ENCODE measurements around the gene DDX25.
"Not testable (repeated sequence)": the region's sequence is repeated elsewhere in the genome, so short reads cannot be mapped to it uniquely, and the experiment has no call there.

DDX25 gene

GRCh38 chr11:125903711-125904659, at the start of gene DDX25:
Gene DDX25, plus strand, starts transcription at chr11:125904508. Its CDS starts 10 bp downstream, at chr11:125904518.
- DNase-seq (ENCODE audit: low read depth) = no peak

GRCh38 chr11:125857670-125858069, 46.6 kb upstream of the DDX25 start:
- DNase-seq (ENCODE audit: low read depth) = not testable (repeated sequence)

DNA sequence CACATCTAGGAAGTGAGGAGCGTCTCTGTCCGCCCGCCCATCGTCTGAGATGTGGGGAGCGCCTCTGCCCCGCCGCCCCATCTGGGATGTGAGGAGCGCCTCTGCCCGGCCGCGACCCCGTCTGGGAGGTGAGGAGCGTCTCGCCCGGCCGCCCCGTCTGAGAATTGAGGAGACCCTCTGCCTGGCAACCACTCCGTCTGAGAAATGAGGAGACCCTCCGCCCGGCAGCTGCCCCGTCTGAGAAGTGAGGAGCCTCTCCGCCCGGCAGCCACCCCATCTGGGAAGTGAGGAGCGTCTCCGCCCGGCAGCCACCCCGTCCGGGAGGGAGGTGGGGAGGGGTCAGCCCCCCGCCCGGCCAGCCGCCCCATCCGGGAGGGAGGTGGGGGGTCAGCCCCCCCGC, 41.5 kb upstream of the DDX25 start:
- not testable (repeated sequence) for DNase-seq (ENCODE audit: low read depth)

GRCh38 chr11:125865354-125865753, 39.0 kb upstream of the DDX25 start:
- DNase-seq (ENCODE audit: low read depth) = not testable (repeated sequence)

DNA sequence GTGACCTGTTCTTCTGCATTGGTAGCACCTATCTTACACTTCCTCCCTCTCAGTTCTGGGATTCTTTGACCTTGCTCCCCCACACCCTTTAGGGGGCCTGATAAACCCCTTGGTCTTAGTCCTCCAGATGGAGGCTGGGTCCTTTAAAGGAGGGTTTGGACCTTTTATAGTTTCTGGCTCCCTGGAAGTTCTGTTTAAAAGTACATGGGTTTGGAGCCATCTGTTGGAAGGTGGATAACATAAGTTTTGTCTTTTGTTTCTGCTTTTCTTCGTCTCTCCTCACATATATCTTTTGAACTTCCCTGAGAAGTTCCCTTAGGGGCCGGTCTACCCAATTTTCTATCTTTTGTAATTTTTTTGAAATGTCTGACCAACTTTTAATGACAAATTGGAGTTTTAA, 34.8 kb upstream of the DDX25 start:
- DNase-seq (ENCODE audit: low read depth) = no peak

- no peak for DNase-seq (ENCODE audit: low read depth)
Measured at GRCh38 chr11:125871391-125872137, 32.7 kb upstream of the DDX25 start.

- DNase-seq (ENCODE audit: low read depth) = no peak
Measured at GRCh38 chr11:125872138-125872491, 32.2 kb upstream of the DDX25 start.

DNA sequence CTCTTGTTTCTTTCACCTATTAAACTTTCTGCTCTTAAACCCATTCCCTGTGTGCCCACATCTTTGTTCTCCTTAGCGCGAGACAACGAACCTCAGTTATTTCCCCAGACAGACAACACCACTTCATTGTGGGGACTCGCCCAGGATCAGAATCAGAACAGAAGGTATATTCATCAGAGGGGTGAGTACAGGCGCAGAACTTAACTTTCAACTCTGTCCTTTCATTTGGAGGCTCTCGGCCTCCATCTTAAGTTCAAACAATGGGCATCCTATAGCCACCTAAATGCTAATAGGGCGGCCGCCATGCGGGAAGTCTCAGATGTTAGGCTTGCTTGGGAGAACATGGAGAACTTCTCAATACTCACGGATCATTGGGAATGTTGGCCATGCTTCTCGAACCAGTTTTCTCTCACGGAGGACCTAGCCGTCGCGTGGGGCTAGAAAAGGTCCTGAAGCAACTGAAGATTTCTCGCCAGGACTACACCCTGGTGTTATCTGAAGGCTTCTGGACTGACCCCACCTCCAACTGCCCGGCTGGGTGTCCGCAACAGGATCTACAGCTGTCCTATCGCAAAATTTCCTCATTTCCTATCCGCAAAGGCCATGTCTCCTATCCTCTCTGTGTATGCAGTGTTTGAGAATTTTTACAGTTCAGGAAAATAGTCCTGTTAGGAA, 30.3 kb upstream of the DDX25 start:
- DNase-seq (ENCODE audit: low read depth) = no peak

DNA sequence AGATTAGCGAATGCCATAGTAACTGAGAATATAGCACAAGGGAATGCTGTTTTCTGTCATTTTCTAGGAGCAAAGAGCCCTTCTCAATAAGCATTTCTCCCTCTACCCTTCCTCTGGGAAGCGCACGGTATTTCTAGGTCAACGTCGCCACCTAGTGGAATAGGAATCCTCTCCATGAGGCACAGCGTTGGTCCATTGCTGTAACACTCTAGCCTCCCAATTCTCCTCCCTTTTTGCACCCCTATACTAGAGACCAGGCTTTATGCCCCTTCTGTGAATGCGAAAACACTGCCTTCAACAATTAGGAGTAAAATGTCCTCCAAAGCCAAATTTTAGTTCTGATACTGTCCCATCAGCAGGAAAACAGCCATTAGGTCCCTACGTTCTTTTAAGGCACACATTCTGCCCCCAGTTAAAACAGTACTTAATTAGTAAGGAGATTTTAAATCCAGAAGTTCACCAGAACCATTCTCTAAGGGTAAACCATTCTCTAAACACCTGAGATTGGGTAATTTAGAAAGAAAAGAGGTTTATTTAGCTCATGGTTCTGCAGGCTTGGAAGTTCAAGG, 29.7 kb upstream of the DDX25 start:
- DNase-seq (ENCODE audit: low read depth) = peak; percentile 25

GRCh38 chr11:125881291-125881690, 23.0 kb upstream of the DDX25 start:
- DNase-seq (ENCODE audit: low read depth) = no peak

DNA sequence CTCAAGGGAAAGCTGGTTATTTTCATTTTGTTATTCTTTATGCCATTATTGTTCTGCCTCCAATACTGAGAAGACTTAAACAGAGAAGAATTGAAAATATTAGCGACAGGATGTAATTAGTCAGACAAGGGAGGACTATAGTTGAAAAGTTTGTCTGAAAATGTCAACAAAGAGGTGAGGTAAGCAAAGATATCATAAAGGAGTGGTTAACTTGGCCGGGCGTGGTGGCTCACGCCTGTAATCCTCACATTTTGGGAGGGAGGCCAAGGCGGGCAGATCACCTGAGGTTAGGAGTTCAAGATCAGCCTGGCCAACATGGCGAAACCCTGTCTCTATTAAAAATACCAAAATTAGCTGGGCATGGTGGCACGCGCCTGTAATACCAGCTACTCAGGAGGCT, 20.9 kb upstream of the DDX25 start:
- no peak for DNase-seq (ENCODE audit: low read depth)

DNA sequence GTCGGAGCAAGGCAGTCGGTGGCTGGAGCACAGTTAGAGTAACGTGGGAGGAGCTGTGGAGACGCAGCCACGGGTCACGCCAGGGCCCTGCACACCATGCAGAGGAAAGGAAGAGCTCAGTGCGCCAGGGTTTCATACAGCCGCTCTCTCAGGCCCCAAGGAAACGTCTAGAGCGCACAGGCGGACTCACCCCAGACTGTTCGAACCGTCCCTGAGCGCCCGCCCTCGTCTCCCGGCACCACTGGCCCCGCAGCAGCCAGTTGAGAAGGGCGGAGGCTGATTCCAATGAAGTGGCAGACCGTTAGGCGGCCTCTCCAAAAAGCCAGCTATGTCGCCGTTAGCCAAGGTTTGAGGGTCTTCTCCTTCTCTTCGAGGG, 17.3 kb upstream of the DDX25 start:
- no peak for DNase-seq (ENCODE audit: low read depth)

DNA sequence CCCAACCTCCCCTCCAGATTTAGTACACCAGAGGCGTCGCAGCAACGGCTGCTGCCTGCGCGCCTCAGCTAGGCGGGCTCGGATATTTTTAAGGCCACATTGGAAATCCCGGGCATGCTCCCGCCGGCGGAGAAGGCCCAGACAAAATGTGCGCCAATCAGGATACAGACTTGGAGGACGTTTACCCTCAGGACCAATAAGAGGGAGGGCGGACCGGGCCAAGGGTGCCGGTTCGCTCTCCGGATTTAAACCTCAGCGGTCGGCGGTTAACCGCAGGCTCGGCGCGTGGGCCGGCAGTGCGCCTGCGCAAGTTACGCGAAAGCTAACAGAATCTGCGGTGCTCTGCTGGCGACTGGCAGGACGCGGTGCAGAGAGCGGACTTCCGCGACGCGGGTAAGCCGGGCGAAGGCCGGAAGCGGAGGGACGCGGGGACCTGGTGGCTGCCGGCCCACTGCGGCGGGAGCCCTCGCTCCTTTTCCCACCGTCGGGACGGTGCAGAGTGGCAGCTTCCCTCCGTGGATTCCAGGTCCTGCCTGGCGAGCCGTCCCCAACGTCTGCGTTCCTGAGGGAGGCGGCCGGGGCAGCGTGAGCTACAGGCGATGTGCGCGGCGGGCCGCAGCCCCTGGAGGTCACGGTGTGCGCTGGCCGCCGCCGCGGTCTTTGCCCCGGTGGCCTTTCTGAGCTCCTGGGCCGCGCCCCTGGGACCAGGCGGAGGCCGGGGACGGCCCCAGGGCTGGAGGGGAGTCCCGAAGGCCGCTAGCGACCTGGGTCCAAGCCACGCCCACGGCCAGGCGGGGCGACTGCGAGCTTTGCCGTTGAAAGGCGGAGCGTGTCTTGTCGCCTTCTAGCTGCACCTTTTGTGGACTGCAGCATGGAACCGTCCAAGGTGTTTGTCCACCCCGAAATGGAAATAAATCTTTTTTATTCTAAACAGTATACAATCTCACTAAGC, 16.7 kb upstream of the DDX25 start, which contains the start of gene HYLS1:
Gene HYLS1 (plus strand): TSS at position 296 of the 952 bp plus-strand sequence. CDS start 11,701 bp downstream, outside the sequence.
- peak; percentile 85 for DNase-seq (ENCODE audit: low read depth)

DNA sequence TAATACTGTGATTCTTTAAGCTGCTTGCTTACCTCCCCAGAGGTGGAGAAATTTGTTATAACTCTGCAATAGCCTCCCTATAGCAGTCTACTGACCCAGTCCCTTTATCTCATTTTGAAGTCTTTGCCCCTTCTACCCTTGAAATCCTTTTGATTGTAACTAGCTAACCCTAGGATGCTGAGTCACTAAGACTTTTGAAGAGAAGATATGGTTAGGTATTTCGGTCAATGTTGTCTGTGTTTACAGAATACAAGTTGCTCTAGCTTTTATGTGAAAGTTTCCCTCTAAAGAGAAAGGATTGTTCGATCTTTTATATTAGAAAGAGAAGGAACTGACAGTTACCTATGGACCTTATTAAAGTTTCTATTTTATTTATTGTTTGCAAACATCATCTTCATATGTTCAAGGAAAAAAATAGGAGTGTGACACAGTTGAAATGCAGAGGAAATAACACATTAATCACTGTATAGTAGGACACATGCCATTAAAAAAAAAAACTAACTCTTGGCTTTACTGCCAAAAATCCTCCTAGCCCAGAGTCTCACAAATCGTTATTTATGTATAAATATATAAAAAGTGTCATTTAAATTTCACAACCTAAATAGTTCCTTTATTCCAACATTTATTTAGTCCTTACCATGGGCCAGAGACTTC, 13.7 kb upstream of the DDX25 start:
- DNase-seq (ENCODE audit: low read depth) = no peak

GRCh38 chr11:125892071-125892470, 12.2 kb upstream of the DDX25 start:
- peak; percentile 29 for DNase-seq (ENCODE audit: low read depth)

- DNase-seq (ENCODE audit: low read depth) = no peak
Measured at GRCh38 chr11:125892994-125893393, 11.3 kb upstream of the DDX25 start.

- DNase-seq (ENCODE audit: low read depth) = no peak
Measured at GRCh38 chr11:125901872-125902271, 2.4 kb upstream of the DDX25 start.

GRCh38 chr11:125902277-125902926, 1.9 kb upstream of the DDX25 start:
- no peak for DNase-seq (ENCODE audit: low read depth)

DNA sequence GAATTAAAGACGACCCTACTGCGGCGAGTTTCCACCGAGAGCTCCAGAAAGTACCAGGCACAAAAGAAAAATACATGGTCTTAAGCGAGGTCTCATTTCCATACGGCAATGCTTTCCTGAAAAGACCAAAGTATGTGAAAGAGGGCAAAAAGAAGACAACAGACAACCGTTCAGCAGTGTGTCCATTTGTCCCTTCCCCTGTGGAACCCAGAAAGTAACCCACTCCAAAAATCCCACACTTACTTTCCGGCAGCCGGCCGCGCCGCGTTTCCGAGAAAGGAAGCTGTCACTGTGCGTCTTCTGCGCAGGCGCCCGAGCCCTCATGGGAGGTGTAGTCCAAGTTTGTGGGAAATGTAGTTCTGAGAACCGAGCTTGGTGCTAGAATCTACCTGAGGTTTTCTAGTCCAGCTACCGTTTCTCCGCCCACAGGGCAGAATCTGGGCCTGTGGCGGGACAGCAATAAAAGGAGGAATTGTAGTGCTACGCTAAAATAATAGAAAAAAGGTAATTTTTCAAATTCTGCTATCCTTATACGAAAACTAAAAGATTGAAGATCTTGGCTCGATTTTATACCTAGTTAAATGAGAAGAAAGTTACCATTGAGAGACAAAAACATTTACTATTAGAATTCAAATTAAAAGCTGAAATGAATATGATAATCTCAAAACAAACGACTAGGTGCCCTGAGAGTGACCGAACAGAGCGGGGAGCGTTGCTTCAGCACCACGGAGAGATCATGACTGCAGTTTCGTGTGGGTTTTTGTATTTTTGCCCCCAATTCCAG, 1.2 kb upstream of the DDX25 start, which contains the start of gene PUS3:
Gene PUS3 (minus strand): TSS at position 280 of the 784 bp plus-strand sequence. CDS start 6,922 bp downstream, outside the sequence.
- DNase-seq (ENCODE audit: low read depth) = peak; percentile 35
